ENCODE measurements around the gene IL3RA. TPM values are rescaled to one million over a fixed set of nuclear protein-coding genes. Genes with fewer than 3 reads are reported as not detected.

The IL3RA gene
- total RNA-seq: 0.12 TPM in 1 of 2 replicates, not detected in the other

GRCh38 chrX:1336331-1336943 is at the start of gene IL3RA:
IL3RA (plus strand) TSS chrX:1336785; CDS start chrX:1341766, 4,981 bp downstream.

DNA sequence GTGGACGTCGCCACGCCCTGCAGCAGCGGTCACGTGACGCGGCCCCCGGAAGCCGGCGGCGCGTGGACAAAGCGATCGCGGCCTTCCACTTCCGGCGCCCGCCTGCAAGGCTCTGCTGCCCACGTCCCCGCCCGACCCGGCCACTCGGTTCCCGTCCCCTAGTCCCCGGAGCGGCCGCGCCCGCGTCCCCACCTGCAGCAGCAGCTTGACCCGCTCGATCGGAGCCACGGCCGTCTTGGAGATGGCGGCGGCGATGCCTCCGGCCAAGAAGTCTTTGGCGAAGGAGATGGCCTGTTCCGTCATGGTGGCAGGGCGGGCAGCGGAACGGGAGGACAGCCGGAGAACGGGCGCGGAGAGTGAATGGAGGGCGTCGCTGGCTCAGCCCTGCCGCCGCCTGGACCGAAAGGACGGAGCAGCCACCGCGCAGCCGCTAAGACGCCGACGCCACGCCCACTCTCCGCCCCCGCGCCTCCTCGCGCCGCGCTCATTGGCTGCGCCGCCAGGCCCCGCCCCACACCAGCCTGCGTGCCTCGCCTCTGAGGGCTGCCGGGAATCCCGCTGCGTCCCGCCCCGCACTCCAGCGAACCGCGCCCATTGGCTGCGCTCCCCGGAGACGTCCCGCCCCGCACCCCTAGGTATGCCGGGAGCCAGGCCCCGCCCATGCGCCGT is 55.3 kb downstream of the IL3RA start, which contains the start of gene SLC25A6:
Gene SLC25A6 (minus strand): TSS at position 407 of the 669 bp plus-strand sequence. CDS start 104 bp downstream, at position 303.

Other genes with a start within 250 kb of the IL3RA start
- 0.12 TPM in 1 of 2 replicates, not detected in the other for gene CRLF2, start 124.1 kb upstream of the IL3RA start, total RNA-seq
- not detected in 2 replicates for gene CSF2RA, start 68.0 kb upstream of the IL3RA start, total RNA-seq
- gene SLC25A6, start 55.3 kb downstream of the IL3RA start, total RNA-seq: 163 and 166 TPM in 2 replicates
- 8.0 and 12.9 TPM in 2 replicates for gene ASMTL, start 116.1 kb downstream of the IL3RA start, total RNA-seq
- gene P2RY8, start 200.4 kb downstream of the IL3RA start, total RNA-seq: not detected in 2 replicates